HG03196 (cell line): ENCODE results near the gene MTRFR.

ENCODE experiments used
- ATAC-seq: cut with Tn5 transposase; IDR thresholded peaks from one replicate; pipeline ENCODE4 v1.9.1; 2021; ENCODE audit not compliant: unreplicated experiment

MTRFR gene

DNA sequence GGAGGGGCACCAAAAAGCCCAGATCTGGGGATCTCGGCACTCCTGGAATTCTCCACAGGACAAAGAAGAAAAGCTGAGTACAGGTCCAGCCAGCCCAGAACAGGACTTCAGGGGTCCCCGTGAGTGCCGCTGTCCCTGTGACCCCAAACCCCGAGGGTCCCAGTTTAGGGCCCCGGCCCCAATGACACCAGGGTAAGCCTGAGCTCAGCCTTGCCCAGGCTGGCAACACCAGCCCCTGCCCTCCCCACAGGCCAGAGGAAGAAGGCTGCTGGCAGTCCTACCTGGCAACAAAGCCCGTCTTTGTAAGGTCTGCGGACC is 36.6 kb downstream of the MTRFR start:
- no peak for ATAC-seq

DNA sequence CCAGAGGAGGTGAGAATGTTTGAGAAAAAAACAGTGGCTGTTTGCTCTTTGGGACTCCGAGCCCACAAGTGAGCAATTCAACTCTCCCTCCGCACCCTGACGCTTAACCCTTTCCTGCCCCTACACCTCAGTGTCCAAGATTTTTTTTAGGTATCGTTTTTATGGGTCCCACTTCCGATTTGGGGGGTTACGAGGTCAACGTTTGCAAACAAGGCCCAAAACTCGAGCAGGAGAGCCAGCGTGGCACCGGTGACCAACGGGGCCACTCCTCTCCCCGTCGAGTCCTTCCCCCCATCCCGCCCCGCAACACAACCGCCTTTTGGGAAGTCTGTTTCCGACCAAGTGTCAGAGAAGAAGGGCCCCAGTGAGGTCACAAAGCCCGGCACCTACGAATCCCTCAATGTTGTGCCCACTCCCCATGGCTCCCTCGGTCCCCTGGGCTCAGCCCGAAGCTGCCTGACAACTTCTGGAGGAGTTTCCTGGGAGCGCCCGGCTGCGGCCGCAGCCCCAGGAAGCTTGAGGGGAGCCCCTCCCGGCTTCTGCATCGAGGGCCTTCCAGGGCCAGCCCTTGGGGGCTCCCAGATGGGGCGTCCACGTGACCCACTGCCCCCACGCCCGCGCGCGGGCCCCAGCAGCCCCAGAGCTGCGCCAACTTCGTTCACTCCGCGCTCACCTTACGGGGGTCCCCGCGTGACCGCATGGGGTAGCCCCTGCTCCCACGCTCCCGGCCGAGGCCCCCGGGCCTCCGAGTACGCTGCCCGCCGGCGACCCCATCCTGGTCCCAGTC is 37.2 kb downstream of the MTRFR start:
- no peak for ATAC-seq

GRCh38 chr12:123271001-123271668 is 37.9 kb downstream of the MTRFR start:
- ATAC-seq, result peak; percentile 38

DNA sequence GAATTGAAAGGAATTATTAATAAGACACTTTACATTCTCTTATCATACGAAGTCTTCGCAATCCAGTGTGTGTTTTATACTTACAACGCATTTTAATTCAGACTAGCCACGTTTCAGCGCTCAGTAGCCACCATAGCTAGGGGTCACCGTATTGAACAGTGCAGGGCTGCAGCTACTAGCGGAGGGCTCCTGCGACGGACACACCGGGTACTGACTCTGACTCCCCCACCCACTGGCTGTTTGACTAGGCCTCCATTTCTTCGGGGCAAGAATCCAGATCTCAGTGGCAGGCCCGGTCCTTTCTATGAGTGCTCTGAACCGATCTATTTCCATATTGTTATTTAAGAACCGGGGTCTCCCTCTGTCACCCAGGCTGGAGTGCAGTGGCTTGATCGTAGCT is 39.9 kb downstream of the MTRFR start:
- ATAC-seq, result no peak

DNA sequence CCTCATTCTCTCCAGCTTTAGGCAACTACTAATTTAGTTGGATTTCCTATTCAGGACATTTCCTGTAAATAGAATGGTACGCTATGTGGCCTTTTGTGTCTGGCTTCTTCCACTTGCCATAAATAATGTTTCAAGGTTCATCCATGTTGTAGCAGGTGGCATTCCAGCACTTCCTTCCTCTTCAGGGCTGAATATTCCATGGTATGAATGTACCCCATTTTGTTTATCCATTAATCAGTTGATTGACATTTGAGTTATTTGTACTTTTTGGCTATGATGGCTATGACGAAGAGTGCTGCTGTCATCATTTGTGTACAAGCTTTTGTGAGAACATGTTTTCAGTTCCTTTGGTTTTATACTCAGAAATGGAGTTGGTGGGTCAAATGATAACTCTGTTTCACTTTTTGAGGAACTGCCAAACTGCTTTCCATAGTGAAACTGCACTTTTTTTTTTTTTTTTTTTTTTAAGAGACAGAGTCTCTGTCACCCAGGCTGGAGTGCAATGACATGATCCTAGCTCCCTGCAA is 44.9 kb downstream of the MTRFR start:
- ATAC-seq, result peak; percentile 89

DNA sequence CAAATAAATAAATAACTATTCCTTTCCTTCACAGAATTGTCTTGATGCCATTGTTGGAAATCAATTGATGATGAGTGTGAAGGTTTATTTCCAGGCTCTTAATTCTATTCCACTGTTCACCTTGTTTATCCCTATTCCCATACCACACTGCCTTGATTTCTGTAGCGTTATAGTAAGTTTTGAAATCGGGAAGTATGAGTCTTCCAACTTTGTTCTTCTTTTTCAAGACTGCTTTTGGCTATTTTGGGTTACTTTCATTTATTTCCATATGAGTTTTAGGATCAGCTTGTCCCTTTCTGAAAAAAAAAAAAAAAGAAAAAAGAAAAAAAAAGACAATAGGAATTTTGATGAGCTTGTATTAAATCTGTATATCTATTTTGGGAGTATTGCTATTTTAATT is 47.7 kb downstream of the MTRFR start:
- ATAC-seq, result no peak

GRCh38 chr12:123282111-123282510 is 48.9 kb downstream of the MTRFR start:
- no peak for ATAC-seq

DNA sequence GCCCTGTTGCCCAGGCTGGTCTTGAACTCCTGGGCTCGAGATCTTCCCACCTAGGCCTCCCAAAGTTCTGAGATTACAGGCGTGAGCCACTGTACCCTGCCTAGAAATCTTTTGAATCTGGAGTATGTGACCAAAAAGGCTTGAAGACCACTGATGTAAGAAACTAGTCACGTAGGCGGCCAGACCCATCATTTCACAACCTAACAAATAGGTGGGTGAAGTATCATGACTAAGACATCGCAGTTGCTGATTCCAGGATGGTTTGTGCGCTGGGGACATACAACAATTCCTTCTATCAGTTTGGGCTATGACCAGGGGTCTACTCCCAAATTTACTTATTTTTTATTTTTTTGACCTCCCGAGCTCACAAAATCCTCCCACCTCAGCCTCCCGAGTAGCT is 50.2 kb downstream of the MTRFR start:
- no peak for ATAC-seq

- ATAC-seq, result no peak
Measured at GRCh38 chr12:123284669-123285068, 51.4 kb downstream of the MTRFR start.

DNA sequence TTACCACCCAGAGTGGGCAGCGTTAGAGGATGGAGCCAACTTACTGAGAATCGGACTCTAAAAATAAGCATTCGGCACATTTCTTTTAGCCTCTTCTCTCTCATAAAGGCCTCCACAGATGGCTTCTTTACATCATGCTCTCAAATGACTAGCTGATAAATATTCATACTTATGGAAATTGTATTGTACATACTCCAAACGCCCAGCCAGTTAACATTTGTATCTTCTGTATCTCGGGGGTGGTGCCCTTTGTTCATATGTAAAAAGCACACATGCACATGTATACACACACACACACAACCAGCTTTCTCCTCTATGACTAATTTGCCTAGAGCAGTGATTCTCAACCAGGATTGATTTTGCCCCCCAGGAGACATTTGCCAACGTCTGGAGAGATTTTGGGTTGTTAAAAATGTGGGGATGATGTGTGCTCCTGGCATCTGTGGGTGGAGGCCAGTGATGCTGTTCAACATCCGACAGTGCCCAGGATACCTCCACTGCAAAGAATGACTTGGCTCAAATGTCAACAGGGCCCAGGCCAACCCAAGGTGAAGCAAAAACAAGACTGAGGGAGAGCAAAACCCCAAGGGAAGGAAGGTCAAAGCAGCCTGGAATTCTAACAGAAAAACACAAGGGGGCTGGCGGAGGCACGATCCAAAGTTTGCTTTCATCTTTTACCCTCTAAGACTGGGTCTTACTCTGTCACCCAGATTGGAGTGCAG is 53.6 kb downstream of the MTRFR start:
- ATAC-seq, result no peak

DNA sequence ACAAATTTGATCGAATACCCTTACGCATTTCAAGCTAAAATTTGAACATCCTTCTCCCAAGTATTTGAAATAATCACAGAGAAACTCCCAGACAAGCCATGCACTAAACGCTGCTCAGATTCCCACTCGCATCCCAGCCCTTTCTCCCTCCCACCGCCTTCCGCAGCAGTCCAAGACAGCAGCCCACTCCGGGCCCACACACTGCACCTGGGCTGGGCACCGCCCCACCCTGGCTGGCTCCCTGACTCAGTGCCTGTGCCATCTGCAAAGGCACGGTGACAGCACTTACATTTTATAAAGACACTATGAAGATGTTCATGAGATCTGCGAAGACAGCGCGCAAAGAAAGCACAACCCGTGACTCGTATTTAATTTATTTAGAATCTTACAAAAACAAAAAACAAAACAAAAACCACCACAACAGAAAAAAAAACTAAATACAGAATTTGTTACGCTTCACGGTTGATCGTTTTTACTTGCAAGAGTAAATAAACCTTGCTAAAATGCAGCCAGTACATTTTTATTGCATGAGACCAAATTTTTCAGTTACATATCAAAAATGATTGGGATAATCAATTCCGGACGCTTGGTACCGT is 55.6 kb downstream of the MTRFR start:
- no peak for ATAC-seq

GRCh38 chr12:123289911-123290310 is 56.7 kb downstream of the MTRFR start:
- no peak for ATAC-seq

GRCh38 chr12:123293178-123293760 is 60.0 kb downstream of the MTRFR start:
- ATAC-seq, result no peak

GRCh38 chr12:123305136-123305535 is 71.9 kb downstream of the MTRFR start:
- ATAC-seq, result no peak

- ATAC-seq, result no peak
Measured at GRCh38 chr12:123306200-123306599, 73.0 kb downstream of the MTRFR start.
